NCI-H1694 (cell line): Measurements from ENCODE around the gene DBI.
A peak's percentile ranks its signal among the peaks of the same experiment; 100 is the strongest.
"Not testable (repeated sequence)": the region's sequence is repeated elsewhere in the genome, so short reads cannot be mapped to it uniquely, and the experiment has no call there.

Source experiments
- DNase-seq: peaks from one replicate; lab custom pipeline; 2025; lab: John Stamatoyannopoulos, UW

The DBI gene

GRCh38 chr2:119365436-119365835 is 1.3 kb upstream of the DBI start:
- DNase-seq, result no peak

GRCh38 chr2:119366161-119366648 is 572 bp upstream of the DBI start:
- no peak for DNase-seq

DNA sequence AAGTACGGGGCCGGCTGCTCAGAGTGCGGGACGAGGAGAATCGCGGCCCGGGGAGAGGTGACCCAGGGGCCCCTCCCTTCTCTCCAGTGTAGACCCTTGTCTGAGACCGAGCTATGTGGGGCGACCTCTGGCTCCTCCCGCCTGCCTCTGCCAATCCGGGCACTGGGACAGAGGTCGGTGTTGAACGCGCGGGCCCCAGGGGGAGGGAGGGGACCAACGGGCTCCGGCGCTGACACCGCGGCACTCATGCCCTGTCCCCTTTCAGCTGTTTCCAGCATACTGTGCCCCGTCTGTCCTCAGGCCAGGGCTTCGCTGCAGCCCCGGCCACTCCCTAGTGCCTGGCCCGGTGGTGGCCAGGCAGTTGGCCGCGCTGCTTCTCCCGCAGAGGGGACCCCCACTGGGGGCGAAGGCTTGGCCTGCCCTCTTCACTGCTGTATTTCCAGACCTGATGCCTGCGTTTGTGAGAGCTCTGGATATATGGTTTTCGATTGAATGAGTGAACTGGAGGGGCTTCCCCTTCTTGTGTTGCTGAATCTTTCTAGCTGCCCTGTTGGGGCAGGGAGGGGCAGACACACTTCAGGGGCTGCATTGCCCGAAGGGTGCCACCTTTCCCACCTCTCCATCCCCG is 809 bp downstream of the DBI start:
- DNase-seq, result peak; percentile 11

DNA sequence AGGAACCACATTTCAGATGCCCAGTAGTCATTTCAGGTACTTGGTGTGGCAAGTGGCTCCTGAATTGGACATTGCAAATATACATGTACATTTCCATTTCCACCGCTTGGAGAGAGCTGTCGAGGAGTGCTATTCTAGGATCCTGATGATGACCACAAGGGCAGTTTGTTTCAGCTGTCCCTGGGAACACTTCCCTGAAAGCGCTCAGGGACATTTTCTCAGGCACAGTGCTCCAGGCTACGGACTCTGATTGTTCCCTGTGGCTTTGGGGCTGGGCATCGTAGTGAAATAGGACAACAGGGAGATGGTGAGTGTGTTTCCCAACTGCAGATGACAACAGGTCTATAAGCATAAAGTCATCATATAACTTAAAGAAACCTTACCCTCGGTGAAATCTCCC is 3.1 kb downstream of the DBI start:
- no peak for DNase-seq

DNA sequence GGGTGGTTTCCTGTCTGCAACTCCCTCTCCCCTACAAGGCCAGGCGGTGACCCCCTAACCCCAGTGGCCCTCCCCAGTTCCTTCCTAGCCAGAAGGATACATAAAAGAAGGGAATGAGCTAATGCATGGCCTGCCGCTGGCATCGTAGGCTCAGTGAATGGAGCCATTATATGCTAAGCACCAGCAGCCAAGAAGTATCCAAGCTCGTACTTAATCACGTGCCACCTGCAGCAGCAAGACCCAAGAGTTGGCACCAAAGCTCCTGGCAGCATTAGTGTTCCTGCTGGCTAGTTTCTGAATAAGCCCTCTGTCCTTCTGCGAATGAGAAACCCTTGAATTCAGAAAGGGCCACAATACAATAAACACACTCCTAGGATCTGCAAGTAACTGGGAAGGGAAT is 4.3 kb downstream of the DBI start:
- DNase-seq, result no peak

- no peak for DNase-seq
These were observed 6.2 kb downstream of the DBI start for GRCh38 chr2:119372778-119373568.

GRCh38 chr2:119373907-119374745 is 7.3 kb downstream of the DBI start:
- DNase-seq, result not testable (repeated sequence)

GRCh38 chr2:119376406-119376805 is 9.6 kb downstream of the DBI start:
- DNase-seq, result not testable (repeated sequence)

DNA sequence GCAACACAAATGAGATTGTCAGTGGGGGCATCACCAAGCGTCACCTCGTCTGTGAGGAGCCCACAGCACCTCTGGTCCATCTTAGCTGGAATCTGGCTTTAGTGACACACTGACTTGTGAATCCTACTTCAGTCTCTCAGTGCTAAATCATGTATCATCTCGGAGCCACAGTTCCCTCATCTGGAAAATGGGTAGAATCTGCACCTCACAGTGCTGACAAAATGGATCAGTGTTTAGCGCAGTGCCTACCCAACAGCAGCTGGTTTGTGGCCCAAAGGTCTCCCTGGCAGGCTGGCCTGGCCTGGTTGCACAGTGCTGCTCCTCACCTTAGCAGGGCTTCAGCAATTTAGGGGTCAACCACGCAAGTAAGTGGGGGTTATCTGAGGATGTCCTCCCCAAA is 10.0 kb downstream of the DBI start:
- no peak for DNase-seq

DNA sequence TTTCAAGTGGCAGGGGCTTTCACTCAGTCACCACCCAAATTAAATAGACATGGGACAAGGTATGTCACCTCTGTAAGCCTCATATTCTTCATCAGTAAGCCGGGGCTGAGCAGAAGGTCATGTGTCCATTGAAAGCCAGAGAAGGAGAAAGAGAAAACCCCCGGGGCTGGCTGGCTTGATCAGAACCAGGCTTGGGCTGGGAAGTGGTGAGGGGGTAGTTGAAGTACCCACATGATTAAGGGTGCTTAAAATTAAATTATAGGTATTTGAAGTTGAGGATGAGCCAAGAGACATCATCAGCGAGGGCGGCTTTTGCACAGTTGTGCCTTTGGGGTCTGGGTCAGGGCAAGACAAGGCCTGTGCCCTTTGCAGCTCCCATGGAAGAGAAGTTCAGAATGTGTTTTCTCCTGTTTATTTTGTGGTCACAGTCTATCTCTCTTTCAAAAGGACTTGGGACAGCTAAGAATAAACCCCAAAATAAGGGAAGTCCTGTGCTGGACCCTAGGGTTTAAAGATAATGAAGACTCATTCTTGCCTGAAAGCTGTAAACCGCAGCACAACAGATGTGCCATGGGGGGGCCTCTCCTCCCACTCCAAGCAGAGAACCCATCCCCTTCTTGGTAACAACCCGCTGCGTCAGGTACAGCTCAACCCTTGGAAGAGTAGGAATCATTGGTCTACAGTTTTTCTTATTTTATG is 10.7 kb downstream of the DBI start:
- DNase-seq, result no peak

DNA sequence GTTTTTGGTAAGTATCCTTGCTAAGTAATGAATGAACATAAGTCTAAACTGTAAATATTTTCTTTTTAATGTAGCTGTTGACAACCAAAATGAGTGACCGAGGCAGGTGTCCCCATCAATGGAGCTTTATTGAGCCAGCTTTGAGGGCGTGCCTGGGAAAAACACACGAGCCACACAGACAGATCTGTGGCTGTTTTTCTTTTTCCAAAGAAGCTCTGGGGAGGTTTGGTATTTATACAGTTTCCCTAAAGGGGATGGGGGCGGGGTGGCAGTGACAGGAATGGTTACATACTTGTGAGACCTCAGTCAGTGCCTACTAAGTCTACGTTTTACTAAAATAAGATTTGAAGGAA is 11.2 kb downstream of the DBI start:
- DNase-seq, result no peak

DNA sequence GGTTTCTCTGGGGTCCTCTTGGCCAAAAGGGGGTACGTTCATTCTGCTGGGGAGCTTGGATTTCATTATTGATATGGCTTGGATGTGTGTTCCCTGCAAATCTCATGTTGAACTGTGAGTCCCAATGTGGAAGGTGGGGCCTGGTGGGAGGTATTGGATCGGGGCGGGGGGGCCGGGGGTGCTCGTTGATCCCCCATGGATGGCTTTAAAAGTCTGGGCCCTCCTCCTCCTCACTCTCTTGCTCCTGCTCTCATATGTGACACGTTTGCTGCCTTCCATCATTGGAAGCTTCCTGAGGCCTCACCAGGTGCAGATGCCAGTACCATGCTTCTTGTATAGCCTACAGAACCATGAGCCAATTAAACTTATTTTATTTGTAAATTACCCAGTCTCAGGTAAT is 11.8 kb downstream of the DBI start:
- DNase-seq, result no peak

- DNase-seq, result peak; percentile 86
These were observed 16.8 kb downstream of the DBI start for GRCh38 chr2:119383410-119384140.

- DNase-seq, result no peak
These were observed 18.2 kb downstream of the DBI start for GRCh38 chr2:119384971-119385370.

DNA sequence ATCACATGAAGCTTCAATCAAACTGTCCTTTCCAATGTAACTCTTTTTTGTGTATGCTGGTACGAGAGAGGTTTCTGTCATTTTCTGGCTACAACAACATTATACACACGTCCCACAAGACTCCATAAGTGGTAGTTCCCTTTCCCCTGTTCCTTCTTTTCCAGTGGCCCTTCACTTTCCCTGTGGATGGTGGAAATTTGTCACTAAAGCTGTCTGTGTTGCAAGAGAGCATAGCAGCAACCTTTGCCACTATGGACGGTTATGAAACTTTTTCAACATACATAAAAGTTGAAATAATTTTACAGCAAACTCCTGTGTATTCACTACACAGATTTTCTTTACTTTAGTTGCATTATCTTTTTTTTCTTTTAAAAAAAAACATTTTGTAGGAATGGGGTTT is 18.7 kb downstream of the DBI start:
- DNase-seq, result no peak

DNA sequence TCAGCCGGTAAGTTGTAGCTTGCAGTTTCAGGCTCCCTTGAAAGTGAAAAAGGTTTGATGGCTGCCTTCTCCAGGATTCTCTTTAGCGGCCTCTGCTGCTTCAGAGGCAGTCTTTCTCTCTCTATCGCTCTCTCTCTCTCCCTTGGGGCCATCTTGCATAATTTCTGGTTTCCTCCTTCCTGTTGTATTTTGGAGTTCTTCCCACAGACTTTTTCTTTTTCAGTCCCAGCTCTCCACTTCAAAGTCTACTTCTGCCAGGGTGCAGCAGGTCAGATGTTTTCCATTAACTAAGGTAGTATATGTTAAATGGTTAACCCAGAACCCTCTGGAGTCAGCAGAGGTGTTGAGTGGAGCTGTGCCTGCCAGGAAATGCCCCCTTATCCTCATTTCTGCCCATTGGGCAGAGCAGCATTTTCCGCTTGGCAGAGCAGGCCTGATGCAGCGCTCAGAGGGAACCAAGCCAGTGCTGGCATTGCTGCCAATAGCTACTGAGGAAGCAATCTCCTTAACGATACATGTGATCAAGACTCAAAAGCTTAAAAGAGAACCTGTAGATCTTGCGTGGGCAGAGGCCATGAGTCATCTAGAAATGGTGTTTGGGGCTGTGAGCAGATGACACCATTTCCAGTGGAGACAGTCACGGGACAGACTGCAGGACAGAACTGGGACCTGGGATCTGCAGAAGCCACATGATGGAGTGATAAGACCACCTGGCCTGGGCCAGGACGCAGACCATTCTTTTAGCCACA is 20.8 kb downstream of the DBI start:
- DNase-seq, result peak; percentile 14

GRCh38 chr2:119389615-119390306 is 23.0 kb downstream of the DBI start:
- DNase-seq, result peak; percentile 56

DNA sequence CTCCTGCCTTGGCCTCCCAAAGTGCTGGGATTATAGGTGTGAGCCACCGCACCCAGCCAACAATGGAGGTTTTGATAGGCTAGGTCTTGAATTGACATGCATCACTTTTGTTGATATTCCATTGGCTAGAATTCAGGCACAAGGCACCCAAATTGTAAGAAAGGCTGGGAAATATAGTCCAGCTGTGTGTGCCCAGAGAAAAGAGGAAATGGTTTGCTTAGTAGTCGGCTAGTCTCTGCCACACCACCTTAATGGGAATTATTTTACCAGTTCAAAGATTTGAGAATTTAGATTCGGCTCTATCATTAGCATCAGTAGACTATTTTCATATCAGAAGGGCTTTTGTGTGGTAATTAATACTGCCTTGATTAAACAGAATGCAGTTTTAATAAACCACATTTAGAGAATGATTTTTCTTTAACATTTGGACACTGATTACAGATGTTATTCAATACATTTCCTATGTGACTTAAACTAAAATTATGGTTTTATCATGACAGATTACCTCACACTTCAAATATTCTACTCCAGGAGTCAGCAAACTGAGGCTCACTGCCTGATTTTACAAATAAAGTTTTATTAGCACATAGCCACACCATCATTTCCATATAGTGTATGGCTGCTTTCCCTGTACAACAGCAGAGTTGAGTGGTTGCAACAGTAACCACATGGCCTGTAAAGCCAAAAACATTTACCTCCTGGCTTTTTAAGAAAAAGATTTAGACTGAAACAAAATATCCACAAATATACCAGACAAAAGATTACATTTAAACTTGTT is 27.4 kb downstream of the DBI start:
- DNase-seq, result no peak

GRCh38 chr2:119397196-119397595 is 30.4 kb downstream of the DBI start:
- DNase-seq, result no peak
